A673 (cell line): ENCODE measurements around the gene MGAT4A.

Experiments
- CTCF ChIP-seq: fragments of 300-800, 200-600 bp; sonication (generic); conservative IDR thresholded peaks from 2 replicates; pipeline ENCODE4 v1.5.1; 2017; ENCODE audit warnings: low read depth, mild to moderate bottlenecking, antibody characterized with exemption, low read length, moderate library complexity, mixed read lengths
- EZH2 ChIP-seq: fragments of 200-600 bp; sonication (generic); IDR thresholded peaks from 2 replicates; pipeline ENCODE4 v1.6.1; 2017; ENCODE audit warnings: borderline replicate concordance, low read depth, mild to moderate bottlenecking, mixed read lengths, antibody characterized with exemption, low read length; ENCODE audit not compliant: poor library complexity, severe bottlenecking

DNA sequence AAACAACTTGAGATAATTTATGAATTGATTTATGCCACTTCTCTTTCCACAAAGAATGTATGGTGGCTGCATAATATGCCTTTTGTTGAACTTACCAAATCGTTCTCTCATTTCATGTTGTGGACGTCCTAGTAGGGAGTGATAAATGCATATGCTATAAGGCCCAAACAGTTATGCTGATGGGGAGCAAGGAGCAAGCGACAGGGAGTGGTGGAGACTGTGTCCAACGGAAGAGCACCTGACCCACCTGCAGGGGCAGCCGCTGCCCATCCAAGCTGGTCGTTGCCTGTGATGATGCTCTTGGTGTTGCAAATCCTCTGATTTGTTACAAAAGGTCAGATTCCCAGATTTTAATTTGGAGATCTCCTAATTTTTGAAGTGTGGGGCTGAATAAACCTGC lies 31.0 kb upstream of the MGAT4A start:
- TF ChIP-seq CTCF (no peak), EZH2 (no peak)
